HG03045 (cell line): ENCODE data around the gene RPL27.
"Not testable (repeated sequence)": the region's sequence is repeated elsewhere in the genome, so short reads cannot be mapped to it uniquely, and the experiment has no call there.

Experiments used
- ATAC-seq: cut with Tn5 transposase; IDR thresholded peaks from one replicate; pipeline ENCODE4 v1.9.1; 2021; ENCODE audit warnings: mild to moderate bottlenecking, moderate library complexity; ENCODE audit not compliant: unreplicated experiment

RPL27 gene

GRCh38 chr17:42997984-42998938 lies at the start of gene RPL27:
Gene RPL27 (plus strand): TSS chr17:42998419. CDS start chr17:42998751, 332 bp downstream.
- ATAC-seq, result peak; percentile 90

- no peak for ATAC-seq
Measured at GRCh38 chr17:42950044-42950783, 48.0 kb upstream of the RPL27 start.

DNA sequence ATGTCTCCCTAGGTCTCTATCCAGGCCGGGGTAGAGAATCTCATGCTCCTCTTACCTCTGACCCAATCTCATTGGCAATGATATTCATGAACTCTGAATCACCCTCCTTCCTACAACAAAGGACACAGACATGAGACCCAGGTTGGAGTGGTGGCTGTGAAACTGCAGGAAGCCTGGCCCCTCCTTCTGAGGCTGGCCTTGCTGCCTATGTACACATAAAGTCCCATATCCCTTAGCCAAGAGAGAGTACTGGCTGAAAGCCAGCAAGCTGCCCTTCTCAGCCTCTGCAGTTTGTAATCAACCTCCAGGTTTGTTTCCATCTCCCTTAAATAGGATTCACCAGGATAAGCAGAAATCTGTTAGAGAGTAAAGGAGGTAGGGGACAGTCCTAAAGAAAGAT lies 44.5 kb upstream of the RPL27 start:
- ATAC-seq, result no peak

DNA sequence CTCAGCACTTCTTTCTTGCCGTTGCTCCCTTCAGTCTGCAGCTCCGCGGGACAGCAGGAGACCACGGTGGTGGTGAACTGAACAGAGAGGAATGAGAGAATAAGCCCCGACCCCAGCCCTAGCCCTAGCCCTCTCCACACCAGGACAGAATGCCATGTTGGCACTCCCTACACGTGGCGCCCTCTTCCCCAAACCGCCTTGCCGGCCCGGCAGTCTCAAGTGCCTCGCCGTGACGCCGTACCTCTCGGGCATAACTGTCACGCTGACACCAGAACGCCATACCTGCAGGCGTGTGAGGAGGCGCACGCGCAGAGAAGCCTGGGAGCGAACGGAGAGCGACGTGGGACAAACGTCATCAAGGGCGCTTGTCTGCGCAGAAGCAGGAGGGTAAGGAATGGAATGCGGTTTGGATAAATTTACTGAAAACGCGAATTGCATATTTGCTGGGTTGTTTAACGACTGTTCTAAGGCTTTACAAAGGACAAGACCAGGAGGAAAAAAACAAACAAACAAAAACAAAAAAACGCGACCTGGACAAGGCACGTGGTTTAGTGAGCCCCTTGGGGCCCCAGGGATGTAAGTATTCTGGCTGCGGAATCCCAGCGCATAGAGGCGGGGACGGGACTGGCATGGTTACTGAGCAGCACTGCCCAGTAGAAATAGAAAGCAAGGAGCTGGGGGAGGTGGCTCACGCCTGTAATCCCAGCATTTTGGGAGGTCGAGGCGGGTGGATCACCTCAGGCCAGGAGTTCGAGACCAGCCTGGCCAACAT lies 33.9 kb upstream of the RPL27 start, which contains the start of gene AARSD1:
Gene AARSD1, minus strand, starts transcription at position 294 of the 772 bp plus-strand sequence. Its CDS starts 14 bp downstream, at position 280.
- peak; percentile 81 for ATAC-seq

DNA sequence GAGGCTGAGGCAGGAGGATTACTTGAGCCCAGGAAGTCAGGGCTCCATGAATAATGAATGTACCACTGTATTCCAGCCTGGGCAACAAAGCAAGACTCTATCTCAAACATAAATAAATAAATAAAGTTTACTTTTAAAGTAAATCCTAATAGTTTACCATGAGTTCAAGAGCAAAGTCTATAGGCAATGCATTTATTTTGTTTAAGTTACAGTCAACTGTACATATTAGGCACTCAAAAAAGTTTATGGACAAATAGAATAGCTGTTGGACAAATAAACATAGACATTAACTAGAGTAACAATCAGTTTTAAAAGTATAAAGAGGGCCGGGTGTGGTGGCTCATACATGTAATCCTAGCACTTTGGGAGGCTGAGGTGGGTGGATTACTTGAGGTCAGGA lies 30.3 kb upstream of the RPL27 start:
- no peak for ATAC-seq

DNA sequence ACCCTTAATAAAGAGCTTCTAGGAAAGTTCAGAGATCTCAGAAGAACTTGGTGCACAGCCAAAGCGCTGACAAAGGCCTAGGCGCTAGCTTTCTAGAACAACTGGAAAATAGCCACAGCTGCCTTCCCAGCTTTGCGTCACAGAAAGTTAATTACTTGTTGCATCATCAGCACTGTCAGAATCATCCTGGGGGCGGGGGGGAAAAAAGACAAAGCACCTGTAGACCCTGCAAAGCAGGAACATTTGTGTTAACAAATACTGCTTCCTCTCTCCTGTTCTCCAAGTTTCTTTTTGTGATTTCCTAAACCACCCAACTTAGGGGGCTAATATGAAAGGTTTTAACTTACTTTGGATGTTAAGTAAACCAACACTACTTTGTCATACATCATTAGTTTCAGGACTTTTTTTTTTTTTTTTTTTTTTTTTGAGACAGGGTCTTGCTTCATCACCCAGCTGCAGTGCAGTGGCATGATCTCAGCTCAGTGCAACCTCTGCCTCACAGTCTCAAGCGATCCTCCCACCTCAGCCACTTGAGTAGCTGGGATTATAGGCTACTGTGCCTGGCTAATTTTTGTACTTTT lies 29.1 kb upstream of the RPL27 start:
- no peak for ATAC-seq

GRCh38 chr17:42971589-42971988 lies 26.6 kb upstream of the RPL27 start:
- no peak for ATAC-seq

- ATAC-seq, result not testable (repeated sequence)
Measured at GRCh38 chr17:42973323-42973722, 24.9 kb upstream of the RPL27 start.

DNA sequence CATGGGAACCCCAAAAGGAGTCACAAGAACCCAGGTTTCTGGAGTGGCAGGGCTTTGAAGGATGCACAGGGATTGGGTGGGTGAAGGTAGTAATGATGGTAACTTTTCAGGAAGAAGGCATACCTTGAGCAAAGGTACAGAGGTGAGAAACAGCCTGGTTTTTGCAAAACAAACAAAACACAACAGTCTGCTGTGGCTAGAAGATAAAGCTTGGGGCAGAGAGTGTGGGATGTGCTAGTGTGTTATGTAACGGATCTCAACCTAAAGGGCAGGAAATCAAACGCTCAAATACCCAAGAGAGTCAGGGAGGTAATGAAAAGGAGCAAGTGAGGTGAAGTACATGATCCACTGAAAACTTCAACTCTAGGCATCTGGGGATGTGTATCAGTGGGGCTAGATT lies 23.0 kb upstream of the RPL27 start:
- ATAC-seq, result no peak

DNA sequence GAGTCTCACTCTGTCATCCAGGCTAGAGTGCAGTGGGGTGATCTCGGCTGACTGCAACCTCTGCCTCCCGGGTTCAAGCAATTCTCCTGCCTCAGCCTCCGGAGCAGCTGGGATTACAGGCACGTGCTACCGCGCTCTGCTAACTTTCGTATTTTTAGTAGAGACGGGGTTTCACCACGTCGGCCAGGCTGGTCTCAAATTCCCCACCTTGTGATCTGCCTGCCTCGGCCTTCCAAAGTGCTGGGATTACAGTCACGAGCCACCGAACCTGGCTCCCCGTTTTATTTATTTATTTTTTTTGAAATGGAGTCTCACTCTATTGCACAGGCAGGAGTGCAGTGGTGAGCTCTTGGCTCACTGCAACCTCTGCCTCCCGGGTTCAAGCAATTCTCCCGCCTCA lies 22.5 kb upstream of the RPL27 start:
- ATAC-seq, result not testable (repeated sequence)

GRCh38 chr17:42979511-42980273 lies 18.5 kb upstream of the RPL27 start, which contains the start of gene PTGES3L:
Gene PTGES3L (minus strand): TSS chr17:42980080. CDS start chr17:42980053, 27 bp downstream.
- no peak for ATAC-seq

DNA sequence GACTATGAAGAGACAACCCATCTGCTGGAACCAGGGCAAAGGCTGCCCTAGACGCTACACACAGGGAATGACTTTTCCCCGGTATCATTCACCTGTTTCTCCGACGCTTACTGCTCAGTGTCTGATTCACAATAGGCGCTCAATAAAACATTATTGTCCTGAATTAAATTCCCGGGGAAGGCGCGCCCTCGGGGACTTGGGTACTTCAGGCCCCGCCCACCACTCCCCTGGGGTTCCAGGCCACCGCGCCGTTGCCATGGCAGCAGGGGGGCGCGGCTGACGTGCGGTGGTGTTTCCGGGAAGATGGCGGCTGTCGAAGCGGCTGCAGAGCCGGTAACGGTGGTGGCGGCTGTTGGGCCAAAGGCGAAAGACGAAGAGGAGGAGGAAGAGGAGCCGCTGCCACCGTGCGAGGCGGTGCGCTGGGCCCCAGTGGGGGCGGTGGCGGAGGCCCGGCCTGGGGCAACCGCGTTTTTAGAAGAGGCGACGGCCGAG lies 17.9 kb upstream of the RPL27 start, which contains the start of gene RUNDC1:
Gene RUNDC1, plus strand, starts transcription at position 292 of the 492 bp plus-strand sequence. Its CDS starts 12 bp downstream, at position 304.
- ATAC-seq, result peak; percentile 60

DNA sequence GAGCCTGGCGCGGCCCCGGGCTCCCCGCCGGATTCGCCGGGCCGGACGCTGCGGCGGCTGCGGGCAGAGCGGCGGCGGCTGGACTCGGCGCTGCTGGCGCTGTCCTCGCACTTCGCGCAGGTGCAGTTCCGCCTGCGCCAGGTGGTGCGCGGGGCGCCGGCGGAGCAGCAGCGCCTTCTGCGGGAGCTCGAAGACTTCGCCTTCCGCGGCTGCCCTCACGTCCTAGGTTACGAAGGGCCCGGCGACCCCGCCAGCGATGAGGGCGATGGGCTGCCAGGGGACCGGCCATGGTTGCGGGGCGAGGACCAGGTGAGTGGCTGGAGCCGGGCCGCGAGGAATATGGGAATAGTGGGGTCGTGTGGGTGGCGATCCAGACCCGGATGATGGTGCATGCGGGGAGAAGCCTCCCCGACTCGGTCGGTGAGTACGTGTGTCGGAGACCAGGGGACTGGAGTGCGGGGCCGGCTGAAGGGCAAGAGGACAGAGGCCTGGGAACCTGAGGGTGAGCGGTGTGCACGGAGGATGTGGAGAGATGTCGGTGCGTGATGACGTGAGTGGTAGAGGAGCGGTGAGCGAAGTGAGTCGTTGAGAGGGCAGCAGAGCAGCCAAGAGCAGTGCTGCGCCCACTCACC lies 17.3 kb upstream of the RPL27 start:
- ATAC-seq, result peak; percentile 45

GRCh38 chr17:42982266-42982665 lies 16.0 kb upstream of the RPL27 start:
- no peak for ATAC-seq

DNA sequence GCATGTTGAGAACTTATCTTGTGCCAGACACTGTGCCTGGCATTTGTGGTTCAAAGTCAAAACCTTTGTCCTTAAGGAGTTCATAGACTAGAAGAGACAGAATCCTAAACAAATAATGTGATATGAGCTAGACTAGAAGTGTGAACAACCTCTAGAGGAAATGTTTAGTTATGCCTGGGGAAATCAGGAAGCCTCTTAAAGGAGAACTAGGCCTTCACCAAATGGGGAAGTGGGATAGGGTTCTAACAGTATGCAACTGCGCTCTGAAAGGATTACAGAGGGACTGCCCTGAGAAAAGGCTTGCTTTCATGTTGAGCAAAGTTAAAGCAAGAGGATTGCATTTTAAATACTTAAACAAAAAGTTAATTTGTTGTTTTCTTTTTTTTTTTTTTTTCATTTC lies 13.0 kb upstream of the RPL27 start:
- ATAC-seq, result no peak

- no peak for ATAC-seq
Measured at GRCh38 chr17:42989141-42989540, 9.1 kb upstream of the RPL27 start.

- no peak for ATAC-seq
Measured at GRCh38 chr17:42989726-42990652, 8.2 kb upstream of the RPL27 start.

DNA sequence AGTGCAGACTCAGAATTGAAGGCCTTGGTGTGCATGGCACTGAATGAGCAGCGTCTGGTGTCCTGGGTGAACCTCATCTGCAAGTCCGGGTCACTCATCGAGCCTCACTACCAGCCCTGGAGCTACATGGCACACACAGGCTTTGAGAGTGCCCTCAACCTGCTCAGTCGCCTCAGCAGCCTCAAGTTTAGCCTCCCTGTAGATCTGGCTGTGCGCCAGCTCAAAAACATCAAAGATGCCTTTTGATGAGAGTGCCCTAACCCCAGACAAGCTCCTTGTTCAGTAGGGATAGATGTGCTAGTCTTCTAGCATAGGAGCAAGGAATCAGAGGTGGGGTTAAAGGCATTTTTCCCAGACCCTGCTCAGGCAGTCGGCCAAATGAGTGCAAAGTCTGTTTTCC lies 6.7 kb upstream of the RPL27 start:
- ATAC-seq, result no peak
